Erythroblast (primary cell): ENCODE measurements around the gene TRPV4.

ENCODE experiments used
- GATA1 ChIP-seq: IDR thresholded peaks from 2 replicates; pipeline ENCODE4 v1.6.1; 2011; ENCODE audit warnings: low read depth, mild to moderate bottlenecking, control low read depth, low read length, moderate library complexity
- POLR2A ChIP-seq: IDR thresholded peaks from 2 replicates; pipeline ENCODE4 v1.6.1; 2011; ENCODE audit warnings: mild to moderate bottlenecking, low read length

DNA sequence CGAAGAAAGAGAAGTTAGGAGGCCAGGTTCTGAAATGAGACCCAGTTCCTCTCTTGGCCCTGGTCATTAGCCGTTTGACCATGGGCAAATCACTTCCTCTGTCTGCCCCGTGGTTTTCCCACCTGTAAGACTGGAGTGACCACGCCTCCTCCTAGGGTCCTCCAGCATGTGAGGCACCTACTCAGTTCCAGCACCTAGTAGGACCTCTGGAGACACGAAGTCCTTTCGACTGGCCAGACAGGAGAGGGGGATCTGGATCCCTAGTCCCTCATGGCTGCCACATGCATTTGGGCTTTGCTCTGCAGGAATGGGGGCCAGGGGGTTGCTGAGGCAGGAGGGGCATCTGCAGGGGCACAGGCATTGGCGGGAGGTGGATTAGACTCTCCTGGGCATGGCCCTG lies 16.3 kb downstream of the TRPV4 start:
- no peak for TF ChIP-seq POLR2A
- no peak for TF ChIP-seq GATA1
